Hepatocyte (in vitro differentiated cells): ENCODE measurements around the gene PRMT3. TPM values are rescaled to one million over a fixed set of nuclear protein-coding genes. Genes with fewer than 3 reads are reported as not detected.

ENCODE experiments used
- DNase-seq: peaks from one replicate; pipeline ENCODE4 v3.0.0-alpha.2; 2016; ENCODE audit warnings: low spot score
- H2AFZ ChIP-seq: fragments of 200-600 bp; sonication (generic); 2 replicates; pipeline ENCODE4 v1.6.0; 2016; ENCODE audit warnings: antibody characterized with exemption, mild to moderate bottlenecking
- H3K27ac ChIP-seq: fragments of 200-600 bp; sonication (generic); 2 replicates; pipeline ENCODE4 v1.5.1; 2016; ENCODE audit warnings: mild to moderate bottlenecking
- H3K27me3 ChIP-seq: fragments of 200-600 bp; sonication (generic); 2 replicates; pipeline ENCODE4 v1.6.1; 2016
- H3K36me3 ChIP-seq: fragments of 200-600 bp; sonication (generic); replicated peaks from 2 replicates; pipeline ENCODE4 v1.5.1; 2016; ENCODE audit warnings: low read depth; ENCODE audit not compliant: insufficient read depth
- H3K4me1 ChIP-seq: fragments of 200-600 bp; sonication (generic); 2 replicates; pipeline ENCODE4 v1.5.1; 2016; ENCODE audit warnings: mild to moderate bottlenecking, moderate library complexity; ENCODE audit not compliant: insufficient read depth
- H3K4me2 ChIP-seq: fragments of 200-600 bp; sonication (generic); 2 replicates; pipeline ENCODE4 v1.6.0; 2016
- H3K4me3 ChIP-seq: fragments of 200-600 bp; sonication (generic); 2 replicates; pipeline ENCODE4 v1.5.1; 2016; ENCODE audit warnings: mild to moderate bottlenecking
- H3K79me2 ChIP-seq: fragments of 200-600 bp; sonication (generic); 2 replicates; pipeline ENCODE4 v1.6.0; 2017; ENCODE audit warnings: mild to moderate bottlenecking
- H3K9me2 ChIP-seq: fragments of 200-600 bp; sonication (generic); replicated peaks from 2 replicates; pipeline ENCODE4 v1.6.0; 2017; ENCODE audit warnings: mild to moderate bottlenecking; ENCODE audit not compliant: insufficient read depth
- H3K9me3 ChIP-seq: fragments of 200-600 bp; sonication (generic); 2 replicates; pipeline ENCODE4 v1.5.1; 2016; ENCODE audit warnings: low read depth, mild to moderate bottlenecking
- H4K20me1 ChIP-seq: fragments of 200-600 bp; sonication (generic); 2 replicates; pipeline ENCODE4 v1.6.0; 2016; ENCODE audit warnings: mild to moderate bottlenecking; ENCODE audit not compliant: insufficient read depth, poor library complexity, severe bottlenecking
- EZH2 ChIP-seq: fragments of 200-600 bp; sonication (generic); IDR thresholded peaks from 2 replicates; pipeline ENCODE4 v1.6.1; 2016; ENCODE audit warnings: antibody characterized with exemption, mild to moderate bottlenecking, borderline replicate concordance
- EZH2phosphoT487 ChIP-seq: fragments of 200-600 bp; sonication (generic); IDR thresholded peaks from one replicate; pipeline ENCODE4 v1.6.1; 2018; ENCODE audit warnings: antibody characterized with exemption, mild to moderate bottlenecking, low read depth, moderate library complexity; ENCODE audit not compliant: unreplicated experiment, severe bottlenecking
- WGBS: methylation state at CpG from one replicate; pipeline ENCODE4 v1.1.6; 2016; ENCODE audit warnings: low lambda C conversion rate; ENCODE audit errors: missing lambda C conversion rate; 5-methylcytosine and 5-hydroxymethylcytosine counted together
- polyA plus RNA-seq: library from polyadenylated mRNA; unstranded; fragments of >200 nt; fragmentation: Nextera tagmentation; extraction: Ambion mirVana; gene quantifications from 2 replicates; pipeline ENCODE4 v1.2.1, GENCODE V29; 2016
- total RNA-seq: library from RNA; depleted of rRNA; stranded (reverse); fragments of >200 nt; gene quantifications from 2 replicates; pipeline ENCODE4 v1.2.3, GENCODE V29; 2014
- TF ChIP-seq, protein P1 (sequence below): fragments of 200-600 bp; sonication (generic); IDR thresholded peaks from 2 replicates; pipeline ENCODE4 v1.5.1; 2016; ENCODE audit warnings: antibody characterized with exemption, mild to moderate bottlenecking; ENCODE audit not compliant: poor library complexity

PRMT3 gene
- total and polyA plus RNA-seq, 2 experiments from 2014 or later = 9.5 to 18.8 TPM

DNA sequence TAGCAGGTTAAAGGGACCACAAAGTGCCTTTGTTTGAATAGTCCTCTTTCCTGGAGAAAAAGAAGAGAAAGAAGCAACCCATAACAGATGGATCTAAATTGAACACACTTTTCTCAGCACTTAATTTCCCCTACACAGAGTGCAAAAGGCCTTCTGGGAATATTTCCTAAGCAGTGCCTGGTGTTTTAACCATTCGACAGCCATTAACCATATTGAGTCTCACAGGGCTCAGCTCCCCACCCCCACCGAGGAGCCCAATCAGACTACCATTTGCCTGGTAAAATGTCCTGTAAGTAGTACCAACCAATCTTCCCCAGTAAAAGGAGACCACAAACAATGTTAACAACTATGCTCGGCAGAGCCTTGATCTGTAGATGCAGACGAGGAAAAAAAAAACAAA is 171.2 kb downstream of the PRMT3 start:
- H3K27me3 ChIP-seq = no peaks in the 10 kb centered on the region
- H3K9me2 ChIP-seq = no peaks in the 10 kb centered on the region
- H3K36me3 ChIP-seq = no peaks in the 10 kb centered on the region
- no peak for DNase-seq
- no peaks in the 10 kb centered on the region for H4K20me1 ChIP-seq
- H2AFZ ChIP-seq = no peak overlapping the region
- H3K9me3 ChIP-seq = no peaks in the 10 kb centered on the region
- H3K4me2 ChIP-seq = no peak overlapping the region
- H3K4me1 ChIP-seq = no peaks in the 10 kb centered on the region
- TF ChIP-seq EZH2 (no peak), EZH2phosphoT487 (no peak)
- TF ChIP-seq, protein P1, sequence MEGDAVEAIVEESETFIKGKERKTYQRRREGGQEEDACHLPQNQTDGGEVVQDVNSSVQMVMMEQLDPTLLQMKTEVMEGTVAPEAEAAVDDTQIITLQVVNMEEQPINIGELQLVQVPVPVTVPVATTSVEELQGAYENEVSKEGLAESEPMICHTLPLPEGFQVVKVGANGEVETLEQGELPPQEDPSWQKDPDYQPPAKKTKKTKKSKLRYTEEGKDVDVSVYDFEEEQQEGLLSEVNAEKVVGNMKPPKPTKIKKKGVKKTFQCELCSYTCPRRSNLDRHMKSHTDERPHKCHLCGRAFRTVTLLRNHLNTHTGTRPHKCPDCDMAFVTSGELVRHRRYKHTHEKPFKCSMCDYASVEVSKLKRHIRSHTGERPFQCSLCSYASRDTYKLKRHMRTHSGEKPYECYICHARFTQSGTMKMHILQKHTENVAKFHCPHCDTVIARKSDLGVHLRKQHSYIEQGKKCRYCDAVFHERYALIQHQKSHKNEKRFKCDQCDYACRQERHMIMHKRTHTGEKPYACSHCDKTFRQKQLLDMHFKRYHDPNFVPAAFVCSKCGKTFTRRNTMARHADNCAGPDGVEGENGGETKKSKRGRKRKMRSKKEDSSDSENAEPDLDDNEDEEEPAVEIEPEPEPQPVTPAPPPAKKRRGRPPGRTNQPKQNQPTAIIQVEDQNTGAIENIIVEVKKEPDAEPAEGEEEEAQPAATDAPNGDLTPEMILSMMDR = no peak
- no peak overlapping the region for H3K27ac ChIP-seq
- no peaks in the 10 kb centered on the region for H3K79me2 ChIP-seq
- H3K4me3 ChIP-seq = no peak overlapping the region
- WGBS = 82% methylated on average over 4 of the region's 4 CpGs

Other genes starting within 250 kb of the PRMT3 start
- not detected in 2 replicates for gene DBX1, start 227.2 kb upstream of the PRMT3 start, total RNA-seq
- not detected in 2 replicates for gene DBX1, start 227.2 kb upstream of the PRMT3 start, polyA plus RNA-seq
- gene HTATIP2, start 24.0 kb upstream of the PRMT3 start, total RNA-seq = 31.5 and 51.3 TPM in 2 replicates
- 52.2 and 61.3 TPM in 2 replicates for gene HTATIP2, start 24.0 kb upstream of the PRMT3 start, polyA plus RNA-seq
- 0.03 TPM in 1 of 2 replicates, not detected in the other for gene SLC6A5, start 211.9 kb downstream of the PRMT3 start, total RNA-seq
- gene SLC6A5, start 211.9 kb downstream of the PRMT3 start, polyA plus RNA-seq = not detected in 2 replicates